ENCODE data around the gene GZMM. TPM values are rescaled to one million over a fixed set of nuclear protein-coding genes. Genes with fewer than 3 reads are reported as not detected.

Gene GZMM
- total and polyA plus RNA-seq, 2 of the 13 experiments (the other 11 are each of a cell fraction or from before 2014, with no cell fraction given) = 0.07 TPM; not detected in 1

DNA sequence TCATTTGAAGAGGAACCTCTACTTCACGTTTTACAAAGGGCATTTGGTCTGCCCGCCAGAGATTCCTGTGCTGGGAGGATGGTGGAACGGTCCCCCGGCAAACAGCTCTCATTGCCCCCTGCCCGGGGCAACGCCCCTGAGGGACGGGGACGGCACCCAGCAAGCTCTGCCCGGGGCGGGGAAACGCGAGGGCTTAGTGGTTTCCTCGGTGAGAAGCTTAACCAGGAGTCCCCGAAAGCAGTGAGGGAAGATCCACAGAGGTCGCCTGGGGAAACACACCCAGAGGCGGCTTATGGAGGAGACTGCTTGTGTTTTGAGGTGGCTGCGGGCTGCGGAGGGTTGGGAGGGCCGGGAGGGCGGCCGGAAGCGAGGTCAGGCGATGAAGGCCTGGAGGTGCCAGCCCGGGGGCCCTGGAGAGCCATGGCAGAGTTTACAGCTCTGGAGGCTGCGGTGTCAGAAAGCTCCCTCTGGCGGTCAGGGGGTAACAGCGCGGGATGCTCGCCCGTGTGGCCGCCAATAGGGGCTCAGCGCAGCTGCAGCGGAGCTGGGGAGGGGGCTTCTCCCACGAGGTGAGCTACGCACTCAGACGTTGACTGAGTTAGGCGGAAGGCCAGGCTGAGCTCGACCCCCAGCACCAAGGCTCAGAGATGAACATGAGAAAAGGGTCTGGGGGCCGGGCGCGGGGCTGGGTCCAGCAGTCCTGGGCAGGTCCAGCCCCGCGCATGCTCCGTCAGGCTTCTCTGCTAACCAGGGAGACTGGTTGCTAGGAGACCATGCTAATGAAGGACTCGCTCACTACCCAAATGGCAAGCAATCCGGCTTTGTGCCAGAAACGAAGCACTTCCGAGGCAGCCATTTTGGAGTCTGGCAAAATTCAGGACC, 37.2 kb upstream of the GZMM start (continued):
- TF ChIP-seq ZNF724P (CRISPR knock-in tag; IDR thresholded peaks at IDR 0.05; ENCODE audit: borderline replicate concordance) (peak; percentile 72; the same call in 1 of the 2 replicates), HDAC2 (CRISPR knock-in tag; IDR thresholded peaks at IDR 0.05) (peak; percentile 47), SRSF1 (optimal IDR thresholded peaks at IDR 0.05; ENCODE audit: low read depth, low read length) (no peak), HNRNPL (IDR thresholded peaks at IDR 0.05; ENCODE audit: low read depth, low read length) (peak; percentile 95), KLF6 (CRISPR knock-in tag; IDR thresholded peaks at IDR 0.05) (no peak), SP5 (CRISPR knock-in tag; IDR thresholded peaks at IDR 0.05; ENCODE audit: borderline replicate concordance, low read depth) (no peak), PLRG1 (conservative IDR thresholded peaks at IDR 0.05) (no peak), ETV5 (CRISPR knock-in tag; IDR thresholded peaks at IDR 0.05; ENCODE audit: borderline replicate concordance) (peak; percentile 82), MXD3 (CRISPR knock-in tag; IDR thresholded peaks at IDR 0.05) (peak; percentile 37; the same call in 1 of the 2 replicates), PHB2 (IDR thresholded peaks at IDR 0.05; ENCODE audit: partially characterized antibody) (no peak), ZNF891 (CRISPR knock-in tag; IDR thresholded peaks at IDR 0.05) (peak; percentile 65), ZNF382 (CRISPR knock-in tag; IDR thresholded peaks at IDR 0.05; ENCODE audit: borderline replicate concordance) (no peak), NR2F6 (IDR thresholded peaks at IDR 0.05) (peak; percentile 45; the same call in 1 of the 2 replicates), NR2F6 (CRISPR knock-in tag; IDR thresholded peaks at IDR 0.05) (peak; percentile 80), STAG1 (CRISPR knock-in tag; IDR thresholded peaks at IDR 0.05) (peak; percentile 78), FOXA3 (CRISPR knock-in tag; IDR thresholded peaks at IDR 0.05) (0 out of 2 replicates have a peak, but pooled peaks have one; percentile 19), ZBTB1 (CRISPR knock-in tag; IDR thresholded peaks at IDR 0.05; ENCODE audit: borderline replicate concordance) (no peak), RBM22 (optimal IDR thresholded peaks at IDR 0.05; ENCODE audit: low read length) (peak; percentile 64), ZNF768 (CRISPR knock-in tag; IDR thresholded peaks at IDR 0.05) (peak; percentile 66; the same call in 1 of the 2 replicates)
- TF ChIP-seq, protein P1, sequence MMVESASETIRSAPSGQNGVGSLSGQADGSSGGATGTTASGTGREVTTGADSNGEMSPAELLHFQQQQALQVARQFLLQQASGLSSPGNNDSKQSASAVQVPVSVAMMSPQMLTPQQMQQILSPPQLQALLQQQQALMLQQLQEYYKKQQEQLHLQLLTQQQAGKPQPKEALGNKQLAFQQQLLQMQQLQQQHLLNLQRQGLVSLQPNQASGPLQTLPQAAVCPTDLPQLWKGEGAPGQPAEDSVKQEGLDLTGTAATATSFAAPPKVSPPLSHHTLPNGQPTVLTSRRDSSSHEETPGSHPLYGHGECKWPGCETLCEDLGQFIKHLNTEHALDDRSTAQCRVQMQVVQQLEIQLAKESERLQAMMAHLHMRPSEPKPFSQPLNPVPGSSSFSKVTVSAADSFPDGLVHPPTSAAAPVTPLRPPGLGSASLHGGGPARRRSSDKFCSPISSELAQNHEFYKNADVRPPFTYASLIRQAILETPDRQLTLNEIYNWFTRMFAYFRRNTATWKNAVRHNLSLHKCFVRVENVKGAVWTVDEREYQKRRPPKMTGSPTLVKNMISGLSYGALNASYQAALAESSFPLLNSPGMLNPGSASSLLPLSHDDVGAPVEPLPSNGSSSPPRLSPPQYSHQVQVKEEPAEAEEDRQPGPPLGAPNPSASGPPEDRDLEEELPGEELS (CRISPR knock-in tag; IDR thresholded peaks at IDR 0.05) = peak; percentile 53
- TF ChIP-seq, protein P2, sequence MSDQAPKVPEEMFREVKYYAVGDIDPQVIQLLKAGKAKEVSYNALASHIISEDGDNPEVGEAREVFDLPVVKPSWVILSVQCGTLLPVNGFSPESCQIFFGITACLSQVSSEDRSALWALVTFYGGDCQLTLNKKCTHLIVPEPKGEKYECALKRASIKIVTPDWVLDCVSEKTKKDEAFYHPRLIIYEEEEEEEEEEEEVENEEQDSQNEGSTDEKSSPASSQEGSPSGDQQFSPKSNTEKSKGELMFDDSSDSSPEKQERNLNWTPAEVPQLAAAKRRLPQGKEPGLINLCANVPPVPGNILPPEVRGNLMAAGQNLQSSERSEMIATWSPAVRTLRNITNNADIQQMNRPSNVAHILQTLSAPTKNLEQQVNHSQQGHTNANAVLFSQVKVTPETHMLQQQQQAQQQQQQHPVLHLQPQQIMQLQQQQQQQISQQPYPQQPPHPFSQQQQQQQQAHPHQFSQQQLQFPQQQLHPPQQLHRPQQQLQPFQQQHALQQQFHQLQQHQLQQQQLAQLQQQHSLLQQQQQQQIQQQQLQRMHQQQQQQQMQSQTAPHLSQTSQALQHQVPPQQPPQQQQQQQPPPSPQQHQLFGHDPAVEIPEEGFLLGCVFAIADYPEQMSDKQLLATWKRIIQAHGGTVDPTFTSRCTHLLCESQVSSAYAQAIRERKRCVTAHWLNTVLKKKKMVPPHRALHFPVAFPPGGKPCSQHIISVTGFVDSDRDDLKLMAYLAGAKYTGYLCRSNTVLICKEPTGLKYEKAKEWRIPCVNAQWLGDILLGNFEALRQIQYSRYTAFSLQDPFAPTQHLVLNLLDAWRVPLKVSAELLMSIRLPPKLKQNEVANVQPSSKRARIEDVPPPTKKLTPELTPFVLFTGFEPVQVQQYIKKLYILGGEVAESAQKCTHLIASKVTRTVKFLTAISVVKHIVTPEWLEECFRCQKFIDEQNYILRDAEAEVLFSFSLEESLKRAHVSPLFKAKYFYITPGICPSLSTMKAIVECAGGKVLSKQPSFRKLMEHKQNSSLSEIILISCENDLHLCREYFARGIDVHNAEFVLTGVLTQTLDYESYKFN (CRISPR knock-in tag; conservative IDR thresholded peaks at IDR 0.05) = peak; percentile 66
- TF ChIP-seq, protein P3, sequence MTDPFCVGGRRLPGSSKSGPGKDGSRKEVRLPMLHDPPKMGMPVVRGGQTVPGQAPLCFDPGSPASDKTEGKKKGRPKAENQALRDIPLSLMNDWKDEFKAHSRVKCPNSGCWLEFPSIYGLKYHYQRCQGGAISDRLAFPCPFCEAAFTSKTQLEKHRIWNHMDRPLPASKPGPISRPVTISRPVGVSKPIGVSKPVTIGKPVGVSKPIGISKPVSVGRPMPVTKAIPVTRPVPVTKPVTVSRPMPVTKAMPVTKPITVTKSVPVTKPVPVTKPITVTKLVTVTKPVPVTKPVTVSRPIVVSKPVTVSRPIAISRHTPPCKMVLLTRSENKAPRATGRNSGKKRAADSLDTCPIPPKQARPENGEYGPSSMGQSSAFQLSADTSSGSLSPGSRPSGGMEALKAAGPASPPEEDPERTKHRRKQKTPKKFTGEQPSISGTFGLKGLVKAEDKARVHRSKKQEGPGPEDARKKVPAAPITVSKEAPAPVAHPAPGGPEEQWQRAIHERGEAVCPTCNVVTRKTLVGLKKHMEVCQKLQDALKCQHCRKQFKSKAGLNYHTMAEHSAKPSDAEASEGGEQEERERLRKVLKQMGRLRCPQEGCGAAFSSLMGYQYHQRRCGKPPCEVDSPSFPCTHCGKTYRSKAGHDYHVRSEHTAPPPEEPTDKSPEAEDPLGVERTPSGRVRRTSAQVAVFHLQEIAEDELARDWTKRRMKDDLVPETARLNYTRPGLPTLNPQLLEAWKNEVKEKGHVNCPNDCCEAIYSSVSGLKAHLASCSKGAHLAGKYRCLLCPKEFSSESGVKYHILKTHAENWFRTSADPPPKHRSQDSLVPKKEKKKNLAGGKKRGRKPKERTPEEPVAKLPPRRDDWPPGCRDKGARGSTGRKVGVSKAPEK (CRISPR knock-in tag; IDR thresholded peaks at IDR 0.05; ENCODE audit: borderline replicate concordance) = peak; percentile 37; the same call in 1 of the 2 replicates

Measured in HepG2 (cell line).